Measurements from ENCODE around the gene SGTB. TPM values are rescaled to one million over a fixed set of nuclear protein-coding genes. Genes with fewer than 3 reads are reported as not detected.

SGTB gene
- total RNA-seq, 1 experiment from 2014 or later, result 13.0 TPM

GRCh38 chr5:65768723-65769346, 46.9 kb upstream of the SGTB start:
- no peaks in the 10 kb centered on the region for H3K27me3 Mint-ChIP-seq (ENCODE audit: insufficient read depth, unreplicated experiment)
- H3K4me3 ChIP-seq (ENCODE audit: low read depth, low read length), result no peak overlapping the region
- no peak overlapping the region for H3K4me3 Mint-ChIP-seq (ENCODE audit: unreplicated experiment)
- POLR2A ChIA-PET, result no interaction called here
- H3K9me3 ChIP-seq, result no peaks in the 10 kb centered on the region
- H3K9me3 Mint-ChIP-seq (ENCODE audit: unreplicated experiment), result peaks cover 12% of the 10 kb centered on the region
- H3K27ac Mint-ChIP-seq (ENCODE audit: unreplicated experiment), result no peak overlapping the region
- H3K4me1 ChIP-seq, result no peaks in the 10 kb centered on the region
- CTCF ChIA-PET, result no interaction called here
- BruUV-seq (replicated peaks), result no TSS peak
- DNase-seq, result no peak
- H3K4me1 Mint-ChIP-seq (ENCODE audit: low read depth, unreplicated experiment), result no peaks in the 10 kb centered on the region
- TF ChIP-seq, protein P1, sequence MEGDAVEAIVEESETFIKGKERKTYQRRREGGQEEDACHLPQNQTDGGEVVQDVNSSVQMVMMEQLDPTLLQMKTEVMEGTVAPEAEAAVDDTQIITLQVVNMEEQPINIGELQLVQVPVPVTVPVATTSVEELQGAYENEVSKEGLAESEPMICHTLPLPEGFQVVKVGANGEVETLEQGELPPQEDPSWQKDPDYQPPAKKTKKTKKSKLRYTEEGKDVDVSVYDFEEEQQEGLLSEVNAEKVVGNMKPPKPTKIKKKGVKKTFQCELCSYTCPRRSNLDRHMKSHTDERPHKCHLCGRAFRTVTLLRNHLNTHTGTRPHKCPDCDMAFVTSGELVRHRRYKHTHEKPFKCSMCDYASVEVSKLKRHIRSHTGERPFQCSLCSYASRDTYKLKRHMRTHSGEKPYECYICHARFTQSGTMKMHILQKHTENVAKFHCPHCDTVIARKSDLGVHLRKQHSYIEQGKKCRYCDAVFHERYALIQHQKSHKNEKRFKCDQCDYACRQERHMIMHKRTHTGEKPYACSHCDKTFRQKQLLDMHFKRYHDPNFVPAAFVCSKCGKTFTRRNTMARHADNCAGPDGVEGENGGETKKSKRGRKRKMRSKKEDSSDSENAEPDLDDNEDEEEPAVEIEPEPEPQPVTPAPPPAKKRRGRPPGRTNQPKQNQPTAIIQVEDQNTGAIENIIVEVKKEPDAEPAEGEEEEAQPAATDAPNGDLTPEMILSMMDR (IDR thresholded peaks at IDR 0.05; ENCODE audit: insufficient read depth in 1 of 2, low read depth in 1 of 2, low read length in 1 of 2, severe bottlenecking in 1 of 2, unreplicated experiment in 1 of 2), result no peak
- no peaks in the 10 kb centered on the region for H3K27me3 ChIP-seq (replicated peaks; ENCODE audit: control insufficient read depth, insufficient read depth, low read length)
- intact Hi-C loops (cut with micrococcal nuclease; ENCODE audit: unreplicated experiment), result no loop called here
- peaks cover 15% of the 10 kb centered on the region for H3K36me3 Mint-ChIP-seq (ENCODE audit: insufficient read depth, unreplicated experiment)
- no peaks in the 10 kb centered on the region; the same call in 1 of the 2 replicates for H3K36me3 ChIP-seq (ENCODE audit: control insufficient read depth, insufficient read depth, low read length)

DNA sequence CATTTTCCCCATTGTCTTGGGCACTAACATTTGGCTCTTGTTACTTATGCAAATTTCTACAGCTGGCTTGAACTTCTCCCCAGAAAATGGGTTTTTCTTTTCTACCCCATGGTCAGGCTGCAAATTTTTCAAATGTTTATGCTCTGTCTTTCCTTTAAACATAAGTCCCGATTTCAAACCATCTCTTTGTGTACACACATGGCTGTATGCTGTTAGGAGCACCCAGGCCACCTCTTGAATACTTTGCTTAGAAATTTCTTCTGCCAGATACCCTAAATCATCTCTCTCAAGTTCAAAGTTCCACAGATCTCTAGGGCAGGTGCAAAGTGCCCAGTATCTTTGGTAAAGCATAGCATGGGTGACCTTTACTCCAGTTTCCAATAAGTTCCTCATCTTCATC, 45.7 kb upstream of the SGTB start:
- Histone ChIP-seq H3K36me3 (ENCODE audit: control insufficient read depth, insufficient read depth, low read length) (no peaks in the 10 kb centered on the region; the same call in 1 of the 2 replicates), H3K27me3 (replicated peaks; ENCODE audit: control insufficient read depth, insufficient read depth, low read length) (no peaks in the 10 kb centered on the region), H3K4me1 (no peaks in the 10 kb centered on the region), H3K9me3 (no peaks in the 10 kb centered on the region), H3K4me3 (ENCODE audit: low read depth, low read length) (no peak overlapping the region)
- TF ChIP-seq, protein P1 (IDR thresholded peaks at IDR 0.05; ENCODE audit: insufficient read depth in 1 of 2, low read depth in 1 of 2, low read length in 1 of 2, severe bottlenecking in 1 of 2, unreplicated experiment in 1 of 2), result no peak
- CTCF ChIA-PET, result no interaction called here
- no peak overlapping the region for H3K27ac Mint-ChIP-seq (ENCODE audit: unreplicated experiment)
- no peaks in the 10 kb centered on the region for H3K4me1 Mint-ChIP-seq (ENCODE audit: low read depth, unreplicated experiment)
- BruUV-seq (replicated peaks), result no TSS peak
- no peak for DNase-seq
- peaks cover 21% of the 10 kb centered on the region for H3K36me3 Mint-ChIP-seq (ENCODE audit: insufficient read depth, unreplicated experiment)
- intact Hi-C loops (cut with micrococcal nuclease; ENCODE audit: unreplicated experiment), result no loop called here
- H3K4me3 Mint-ChIP-seq (ENCODE audit: unreplicated experiment), result no peak overlapping the region
- H3K27me3 Mint-ChIP-seq (ENCODE audit: insufficient read depth, unreplicated experiment), result no peaks in the 10 kb centered on the region
- POLR2A ChIA-PET, result no interaction called here
- H3K9me3 Mint-ChIP-seq (ENCODE audit: unreplicated experiment), result peaks cover 12% of the 10 kb centered on the region

- Mint-ChIP-seq H3K27ac (ENCODE audit: unreplicated experiment) (no peak overlapping the region), H3K36me3 (ENCODE audit: insufficient read depth, unreplicated experiment) (peaks cover 21% of the 10 kb centered on the region), H3K4me1 (ENCODE audit: low read depth, unreplicated experiment) (no peaks in the 10 kb centered on the region), H3K9me3 (ENCODE audit: unreplicated experiment) (peaks cover 12% of the 10 kb centered on the region), H3K27me3 (ENCODE audit: insufficient read depth, unreplicated experiment) (no peaks in the 10 kb centered on the region), H3K4me3 (ENCODE audit: unreplicated experiment) (no peak overlapping the region)
- Histone ChIP-seq H3K27me3 (replicated peaks; ENCODE audit: control insufficient read depth, insufficient read depth, low read length) (no peaks in the 10 kb centered on the region), H3K36me3 (ENCODE audit: control insufficient read depth, insufficient read depth, low read length) (no peaks in the 10 kb centered on the region; the same call in 1 of the 2 replicates), H3K4me3 (ENCODE audit: low read depth, low read length) (no peak overlapping the region), H3K4me1 (no peaks in the 10 kb centered on the region), H3K9me3 (no peaks in the 10 kb centered on the region)
- BruUV-seq (replicated peaks), result no TSS peak
- TF ChIP-seq, protein P1 (IDR thresholded peaks at IDR 0.05; ENCODE audit: insufficient read depth in 1 of 2, low read depth in 1 of 2, low read length in 1 of 2, severe bottlenecking in 1 of 2, unreplicated experiment in 1 of 2), result no peak
- intact Hi-C loops (cut with micrococcal nuclease; ENCODE audit: unreplicated experiment), result no loop called here
- ChIA-PET POLR2A (no interaction called here), CTCF (no interaction called here)
- DNase-seq, result no peak
Observed at GRCh38 chr5:65766781-65767180, 44.9 kb upstream of the SGTB start.
